Endometrial microvascular endothelial cells (primary cell): ENCODE measurements around the gene SLC6A17. TPM values are rescaled to one million over a fixed set of nuclear protein-coding genes. Genes with fewer than 3 reads are reported as not detected.

Experiments used
- in situ Hi-C: cut with HindIII; loops from 2 replicates; pipeline ENCODE4 v1.10.0; 2017; ENCODE audit warnings: low sequenced_read_pairs, low pct_unique_long_range_greater_than_20kb; ENCODE audit errors: inconsistent ontology term
- total RNA-seq: library from RNA; depleted of rRNA; stranded (reverse); fragments of >200 nt; gene quantifications from one replicate; pipeline ENCODE4 v1.2.3, GENCODE V29; 2015; ENCODE audit errors: inconsistent ontology term

The SLC6A17 gene
- total RNA-seq, result under 0.01 TPM

GRCh38 chr1:110150330-110151174, at the start of gene SLC6A17:
SLC6A17 (plus strand) TSS chr1:110150494; CDS start chr1:110166930, 16,436 bp downstream.
- in situ Hi-C loops, result no loop called here

GRCh38 chr1:110102081-110102480, 48.2 kb upstream of the SLC6A17 start:
- in situ Hi-C loops, result no loop called here

- in situ Hi-C loops, result no loop called here
Measured at GRCh38 chr1:110106013-110106941, 44.0 kb upstream of the SLC6A17 start.

- in situ Hi-C loops, result no loop called here
Measured at GRCh38 chr1:110107867-110108469, 42.3 kb upstream of the SLC6A17 start.

GRCh38 chr1:110111081-110111480, 39.2 kb upstream of the SLC6A17 start:
- in situ Hi-C loops, result no loop called here

- in situ Hi-C loops, result no loop called here
Measured at GRCh38 chr1:110112143-110112542, 38.2 kb upstream of the SLC6A17 start, which contains the start of gene UBL4B. UBL4B (plus strand) TSS chr1:110112443; CDS start chr1:110112535, 92 bp downstream.

- in situ Hi-C loops, result no loop called here
Measured at GRCh38 chr1:110112656-110113055, 37.6 kb upstream of the SLC6A17 start.

GRCh38 chr1:110113551-110113950, 36.7 kb upstream of the SLC6A17 start:
- in situ Hi-C loops, result no loop called here

- in situ Hi-C loops, result no loop called here
Measured at GRCh38 chr1:110114173-110114572, 36.1 kb upstream of the SLC6A17 start.

GRCh38 chr1:110114784-110115183, 35.5 kb upstream of the SLC6A17 start:
- in situ Hi-C loops, result no loop called here

- in situ Hi-C loops, result no loop called here
Measured at GRCh38 chr1:110118636-110119396, 31.5 kb upstream of the SLC6A17 start.

GRCh38 chr1:110119843-110120242, 30.5 kb upstream of the SLC6A17 start:
- in situ Hi-C loops, result no loop called here

GRCh38 chr1:110120960-110121561, 29.2 kb upstream of the SLC6A17 start:
- in situ Hi-C loops, result no loop called here

GRCh38 chr1:110123224-110123623, 27.1 kb upstream of the SLC6A17 start:
- in situ Hi-C loops, result no loop called here

GRCh38 chr1:110125810-110126209, 24.5 kb upstream of the SLC6A17 start:
- in situ Hi-C loops, result no loop called here

- in situ Hi-C loops, result no loop called here
Measured at GRCh38 chr1:110130113-110130591, 20.1 kb upstream of the SLC6A17 start.

GRCh38 chr1:110130989-110131388, 19.3 kb upstream of the SLC6A17 start:
- in situ Hi-C loops, result no loop called here

GRCh38 chr1:110132682-110133081, 17.6 kb upstream of the SLC6A17 start:
- in situ Hi-C loops, result no loop called here
